ENCODE results near the gene CKMT2. TPM values are rescaled to one million over a fixed set of nuclear protein-coding genes. Genes with fewer than 3 reads are reported as not detected.

The CKMT2 gene
- 0.78 TPM for total RNA-seq

- DNase-seq (ENCODE audit: low spot score) (peak; percentile 58), ATAC-seq (peak; percentile 77)
Measured at GRCh38 chr5:81233080-81233634, at the start of gene CKMT2. CKMT2 (plus strand) TSS chr5:81233322; CDS start chr5:81251133, 17,811 bp downstream.

DNA sequence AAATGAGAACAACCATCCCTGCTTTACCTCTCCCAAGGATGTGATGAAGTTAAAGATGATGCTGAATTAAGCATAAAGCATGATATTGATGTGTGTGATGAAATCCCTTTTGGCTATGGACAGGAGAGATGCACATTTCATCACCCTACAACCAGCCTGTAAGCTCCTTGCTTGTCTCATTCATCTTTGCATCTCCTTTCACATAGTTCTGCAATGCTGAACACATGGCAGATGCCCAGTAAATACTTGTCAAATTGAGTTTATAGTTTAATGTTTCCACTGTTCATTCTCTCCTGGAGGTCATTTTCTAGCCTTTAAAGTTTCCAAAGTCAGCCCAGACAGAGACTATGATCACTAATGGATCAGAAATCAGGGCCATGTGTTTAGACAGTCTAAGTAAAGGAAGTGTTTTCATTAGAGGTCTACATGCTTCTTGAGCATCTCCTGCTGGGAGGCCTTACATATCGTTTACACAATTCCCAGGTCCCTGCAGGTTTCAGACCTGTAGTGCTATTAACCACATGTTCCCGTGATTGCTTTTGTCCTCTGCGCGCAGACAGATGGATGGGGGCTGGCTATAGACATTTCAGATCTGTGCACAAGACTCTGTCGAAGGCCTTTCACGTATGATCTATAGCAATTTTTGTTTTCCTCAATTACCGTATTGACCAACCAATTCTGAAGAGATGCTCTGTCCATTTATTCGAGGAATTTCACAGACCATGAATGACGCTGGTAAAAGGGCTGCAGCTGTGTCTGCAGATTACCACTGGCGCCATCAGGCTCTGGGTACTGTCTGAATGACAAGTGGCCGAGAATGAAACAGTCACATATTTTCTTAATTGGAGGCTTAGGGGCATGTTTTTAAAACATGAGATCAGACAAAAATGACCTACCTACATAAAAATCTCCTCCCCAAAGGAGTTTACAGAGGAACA lies 49.0 kb upstream of the CKMT2 start:
- ATAC-seq = no peak
- DNase-seq (ENCODE audit: low spot score) = no peak

- DNase-seq (ENCODE audit: low spot score) = no peak
- ATAC-seq = no peak
Measured at GRCh38 chr5:81184749-81185110, 48.4 kb upstream of the CKMT2 start.

DNA sequence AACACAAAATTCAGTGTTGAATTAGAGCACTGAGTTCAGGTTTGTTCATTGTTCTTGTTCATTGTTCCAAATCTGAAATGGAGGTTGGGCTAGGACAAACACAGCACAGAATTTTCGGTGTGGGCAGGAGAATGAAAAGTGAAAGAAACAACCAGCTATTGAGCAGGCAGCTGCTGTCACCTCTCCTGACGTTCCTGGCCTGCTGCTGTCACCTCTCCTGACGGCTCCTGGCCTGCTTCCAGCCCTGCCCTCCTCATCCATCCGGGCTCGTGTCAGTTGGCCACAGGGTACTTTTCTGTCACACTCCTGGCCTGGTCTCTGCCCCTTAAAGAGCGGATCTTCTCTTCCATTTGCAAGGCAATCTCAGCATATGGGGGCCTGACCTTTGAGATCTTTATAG lies 45.2 kb upstream of the CKMT2 start:
- DNase-seq (ENCODE audit: low spot score) (peak; percentile 62), ATAC-seq (peak; percentile 88)

DNA sequence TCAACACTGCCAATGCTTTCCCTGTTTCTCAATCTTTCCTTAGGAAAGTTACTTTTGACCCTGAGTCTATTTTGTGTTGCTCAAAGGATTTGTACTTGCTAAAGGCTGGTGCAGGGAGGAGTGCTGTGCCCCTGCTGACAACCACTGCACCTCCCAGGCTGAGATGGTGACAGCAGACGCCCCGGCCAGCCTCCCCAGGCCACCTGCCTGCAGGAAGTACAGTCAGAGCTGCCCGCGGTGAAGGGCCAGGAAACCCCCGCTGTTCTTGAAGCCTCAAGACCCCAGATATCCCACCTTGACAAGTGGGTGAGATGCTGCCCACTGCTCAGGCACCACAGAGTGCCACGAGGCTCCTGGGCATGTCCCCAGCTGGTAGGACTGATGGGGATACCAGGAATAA lies 44.2 kb upstream of the CKMT2 start:
- no peak for ATAC-seq
- DNase-seq (ENCODE audit: low spot score) = no peak

DNA sequence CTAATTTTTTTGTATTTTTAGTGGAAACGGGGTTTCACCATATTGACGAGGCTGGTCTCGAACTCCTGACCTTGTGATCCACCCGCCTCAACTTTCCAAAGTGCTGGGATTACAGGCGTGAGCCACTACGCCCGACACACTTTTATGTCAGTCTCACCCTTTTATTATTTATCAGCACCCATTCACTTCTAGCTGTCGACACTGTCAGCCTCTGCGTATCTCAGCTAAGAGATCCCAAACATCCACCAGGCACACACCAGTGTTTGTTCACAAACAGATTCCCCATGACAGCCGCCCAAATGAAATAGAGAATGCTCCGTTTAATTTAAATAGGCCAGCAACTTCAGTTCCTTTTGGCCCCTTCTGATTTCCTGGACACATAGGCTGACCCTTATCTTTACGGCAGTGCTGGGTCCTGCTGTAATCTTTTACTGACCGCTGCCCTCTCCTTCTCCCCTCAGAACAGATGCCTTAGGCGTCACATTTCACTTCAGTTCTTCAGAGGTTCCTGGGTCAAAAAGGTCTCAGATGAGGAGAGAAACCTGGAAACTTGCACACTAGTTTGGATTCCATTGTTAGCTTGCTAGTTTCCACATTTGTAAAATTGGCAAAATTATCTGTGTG lies 43.1 kb upstream of the CKMT2 start:
- DNase-seq (ENCODE audit: low spot score) = no peak

DNA sequence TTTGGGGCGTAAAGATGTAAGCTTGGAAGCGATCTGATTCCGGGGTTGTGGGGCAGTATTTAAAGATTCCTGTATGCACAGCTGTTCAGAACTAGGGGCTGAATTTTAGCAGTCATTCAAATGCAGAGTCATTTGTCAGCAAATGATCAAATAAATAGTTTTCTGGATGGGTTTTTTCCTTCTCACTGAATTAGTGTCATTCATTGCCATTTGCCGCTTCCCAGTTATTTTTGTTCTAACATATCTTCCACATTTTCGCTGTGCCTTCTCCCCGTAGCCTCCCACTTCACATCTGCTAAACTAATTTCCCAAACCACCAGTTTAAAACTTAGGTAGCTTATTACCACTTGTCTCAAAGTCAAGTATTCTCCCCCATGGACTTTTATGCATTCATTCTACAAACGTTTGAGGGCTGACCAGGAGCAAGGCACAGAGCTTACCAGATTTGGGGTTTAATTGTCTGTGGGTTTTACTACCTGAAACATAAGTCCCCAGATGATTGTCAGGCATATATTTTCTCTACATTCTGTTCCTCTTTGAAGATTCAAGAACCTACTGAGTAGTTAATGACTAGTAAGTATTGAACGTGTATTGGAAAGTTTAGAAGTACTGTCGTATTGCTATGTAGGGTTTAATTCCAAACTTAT lies 41.3 kb upstream of the CKMT2 start:
- DNase-seq (ENCODE audit: low spot score) (no peak), ATAC-seq (no peak)

More for the DNA sequence above, 43.1 kb upstream of the CKMT2 start:
- no peak for ATAC-seq

DNA sequence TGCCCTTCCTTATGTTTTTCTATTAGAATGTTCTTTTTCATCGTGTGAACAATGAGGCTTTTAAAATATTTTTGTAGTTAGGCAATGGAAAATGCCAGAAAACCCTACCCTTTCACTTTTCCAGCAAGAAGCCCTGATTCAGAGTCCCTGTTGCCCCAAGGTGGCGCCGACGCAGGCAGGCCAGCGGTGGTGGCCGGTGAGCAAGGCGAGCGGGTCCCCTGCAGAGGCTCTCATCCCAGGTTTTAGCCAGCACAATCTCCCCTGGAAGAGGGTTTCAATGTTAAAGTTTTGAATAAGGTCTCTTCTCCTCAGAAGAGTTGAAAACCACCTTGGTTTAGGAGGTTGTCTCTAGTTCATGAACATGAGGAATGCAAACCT lies 40.8 kb upstream of the CKMT2 start:
- DNase-seq (ENCODE audit: low spot score) (no peak), ATAC-seq (no peak)

- ATAC-seq = peak; percentile 100
- DNase-seq (ENCODE audit: low spot score) = peak; percentile 82
Measured at GRCh38 chr5:81194633-81195334, 38.3 kb upstream of the CKMT2 start.

- no peak for DNase-seq (ENCODE audit: low spot score)
- no peak for ATAC-seq
Measured at GRCh38 chr5:81195335-81195929, 37.7 kb upstream of the CKMT2 start.

DNA sequence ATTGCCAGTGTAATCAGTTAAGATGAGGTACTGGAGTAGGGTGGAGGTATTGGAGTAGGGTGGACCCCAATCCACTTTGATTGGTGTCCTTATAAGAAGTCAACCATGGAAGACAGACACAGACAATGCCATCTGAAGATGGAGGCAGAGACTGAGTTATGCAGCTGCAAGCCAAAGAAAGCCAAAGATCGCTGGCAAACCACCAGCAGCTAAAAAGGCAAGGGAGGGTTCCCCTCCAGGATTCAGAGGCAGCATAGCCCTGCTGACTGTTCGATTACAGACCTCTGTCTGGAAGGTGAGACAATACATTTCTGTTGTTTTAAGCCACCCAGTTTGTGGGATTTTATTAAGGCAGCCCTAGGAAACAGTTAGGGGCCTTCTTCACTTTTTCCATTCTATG lies 30.5 kb upstream of the CKMT2 start:
- ATAC-seq (no peak), DNase-seq (ENCODE audit: low spot score) (no peak)

- DNase-seq (ENCODE audit: low spot score) = no peak
- ATAC-seq = no peak
Measured at GRCh38 chr5:81203729-81204128, 29.4 kb upstream of the CKMT2 start.

GRCh38 chr5:81204205-81204604 lies 28.9 kb upstream of the CKMT2 start:
- ATAC-seq = no peak
- DNase-seq (ENCODE audit: low spot score) = no peak

GRCh38 chr5:81205058-81205457 lies 28.1 kb upstream of the CKMT2 start:
- ATAC-seq = no peak
- no peak for DNase-seq (ENCODE audit: low spot score)

- no peak for DNase-seq (ENCODE audit: low spot score)
- peak; percentile 22 for ATAC-seq
Measured at GRCh38 chr5:81207009-81207408, 26.1 kb upstream of the CKMT2 start.

GRCh38 chr5:81208904-81209303 lies 24.2 kb upstream of the CKMT2 start:
- ATAC-seq (no peak), DNase-seq (ENCODE audit: low spot score) (no peak)

DNA sequence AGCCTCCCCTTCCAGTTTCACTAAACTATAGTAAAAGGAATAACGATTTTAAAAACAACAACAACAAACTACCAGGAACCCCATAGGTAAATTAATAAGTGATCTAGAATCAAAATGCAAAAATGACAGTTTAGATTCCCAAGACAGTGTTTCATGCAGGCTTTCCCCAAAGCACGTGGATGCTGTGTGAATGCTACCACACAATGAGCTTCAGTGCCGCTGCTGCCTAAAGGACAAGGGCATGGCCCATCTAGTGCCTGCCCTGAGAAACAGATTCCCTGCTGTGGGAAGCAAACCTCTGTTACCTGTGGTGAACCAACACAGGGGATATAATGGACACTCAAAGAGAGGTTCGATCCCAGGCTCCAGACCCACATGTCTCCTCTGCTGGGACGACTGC lies 23.7 kb upstream of the CKMT2 start:
- no peak for ATAC-seq

GRCh38 chr5:81209869-81210493 lies 23.1 kb upstream of the CKMT2 start:
- ATAC-seq (no peak), DNase-seq (ENCODE audit: low spot score) (no peak)

More for the DNA sequence above, 23.7 kb upstream of the CKMT2 start:
- DNase-seq (ENCODE audit: low spot score) = no peak

GRCh38 chr5:81212211-81212751 lies 20.8 kb upstream of the CKMT2 start:
- ATAC-seq (peak; percentile 74), DNase-seq (ENCODE audit: low spot score) (no peak)

GRCh38 chr5:81213070-81213469 lies 20.1 kb upstream of the CKMT2 start:
- ATAC-seq (peak; percentile 42), DNase-seq (ENCODE audit: low spot score) (no peak)
